B cell (primary cell): ENCODE data around the gene ISCU. TPM values are rescaled to one million over a fixed set of nuclear protein-coding genes. Genes with fewer than 3 reads are reported as not detected.
A peak's percentile ranks its signal among the peaks of the same experiment; 100 is the strongest.

Experiments
- ATAC-seq: fragments of 200-7000 bp; cut with Tn5 transposase; one replicate; pipeline ENCODE4 v1.10.0; 2021; ENCODE audit warnings: low read depth, mild to moderate bottlenecking, moderate number of reproducible peaks, moderate library complexity
- CTCF ChIA-PET: fragments of 350-600 bp; sonication (Branson Sonifier 250); formaldehyde crosslinking; loops from one replicate; lab custom pipeline; 2021; ENCODE audit warnings: antibody characterized with exemption, inconsistent platforms; lab: Charles Lee
- POLR2A ChIA-PET: fragments of 350-600 bp; sonication (Branson Sonifier 250); formaldehyde crosslinking; loops from one replicate; lab custom pipeline; 2021; ENCODE audit warnings: antibody characterized with exemption; lab: Charles Lee
- DNase-seq: peaks from one replicate; pipeline ENCODE4 v3.0.0; 2013
- H2AFZ ChIP-seq: 2 replicates; pipeline ENCODE4 v1.6.1; 2012; ENCODE audit warnings: mild to moderate bottlenecking, low read depth, low read length; ENCODE audit not compliant: insufficient read depth, poor library complexity, severe bottlenecking
- H3K27ac ChIP-seq, 2 donors: 1 replicate in 1 of 2; 2 replicates in 1 of 2; pipeline ENCODE4 v1.5.1; 2012 to 2013; ENCODE audit warnings: low read length in 2 of 2, mild to moderate bottlenecking in 2 of 2, moderate library complexity in 1 of 2
- H3K27me3 ChIP-seq, 4 experiments: fragments of 200-600 bp in 1 of 4; sonication (generic) in 1 of 4; replicated peaks in 1 of 4; 1 replicate in 2 of 4; 2 replicates in 2 of 4; pipeline versions ENCODE4 v1.6.1 to v1.7.0; 2013 to 2016; ENCODE audit warnings: low read length in 3 of 4, mild to moderate bottlenecking in 2 of 4, mixed read lengths in 1 of 4, moderate library complexity in 1 of 4; ENCODE audit not compliant: insufficient read depth in 4 of 4, control insufficient read depth in 3 of 4; ENCODE audit errors: control extremely low read depth in 1 of 4
- H3K36me3 ChIP-seq, 2 experiments: replicated peaks in 1 of 2; 1 replicate in 1 of 2; 2 replicates in 1 of 2; pipeline versions ENCODE4 v1.6.1 to v1.7.1; 2013; ENCODE audit warnings: low read length in 1 of 2; ENCODE audit not compliant: insufficient read depth in 2 of 2, control insufficient read depth in 1 of 2; ENCODE audit errors: control extremely low read depth in 1 of 2, extremely low read depth in 1 of 2
- H3K4me1 ChIP-seq, 2 donors: fragments of 200-600 bp in 1 of 2; sonication (generic) in 1 of 2; 1 replicate in 1 of 2; 2 replicates in 1 of 2; pipeline versions ENCODE4 v1.5.1 to v1.6.1; 2013 to 2017; ENCODE audit warnings: low read length in 2 of 2; ENCODE audit not compliant: control insufficient read depth in 2 of 2, insufficient read depth in 2 of 2
- H3K4me2 ChIP-seq: replicated peaks from 2 replicates; pipeline ENCODE3; 2012; ENCODE audit warnings: mild to moderate bottlenecking, low read depth, low read length; ENCODE audit not compliant: poor library complexity, severe bottlenecking
- H3K4me3 ChIP-seq, 5 experiments: fragments of 200-600 bp in 1 of 5; sonication (generic) in 1 of 5; 1 replicate in 3 of 5; 2 replicates in 2 of 5; pipeline versions ENCODE4 v1.5.1 to v1.7.0; 2011 to 2016; ENCODE audit warnings: low read length in 4 of 5, mild to moderate bottlenecking in 4 of 5, low read depth in 2 of 5, control low read depth in 1 of 5, moderate library complexity in 1 of 5; ENCODE audit not compliant: insufficient read depth in 1 of 5; ENCODE audit errors: control extremely low read depth in 1 of 5, extremely low read depth in 1 of 5
- H3K79me2 ChIP-seq: fragments of 200-600 bp; sonication (generic); one replicate; pipeline ENCODE4 v1.6.0; 2016; ENCODE audit warnings: low read length; ENCODE audit not compliant: control insufficient read depth, insufficient read depth
- H3K9ac ChIP-seq: fragments of 200-600 bp; sonication (generic); 2 replicates; pipeline ENCODE4 v1.6.1; 2017; ENCODE audit warnings: mild to moderate bottlenecking, low read length, moderate library complexity
- H3K9me3 ChIP-seq, 3 donors: one replicate each; pipeline versions ENCODE4 v1.6.1 to v1.7.1; 2013; ENCODE audit warnings: low read length in 2 of 3; ENCODE audit not compliant: control insufficient read depth in 2 of 3, insufficient read depth in 1 of 3; ENCODE audit errors: control extremely low read depth in 1 of 3
- H4K20me1 ChIP-seq: 2 replicates; pipeline ENCODE4 v1.6.0; 2012; ENCODE audit warnings: mild to moderate bottlenecking, low read length; ENCODE audit not compliant: insufficient read depth, control insufficient read depth, poor library complexity, severe bottlenecking
- H3K27ac Mint-ChIP-seq: one replicate; pipeline ENCODE4 v1.8.0; 2021; ENCODE audit warnings: mixed read lengths
- H3K27me3 Mint-ChIP-seq: one replicate; pipeline ENCODE4 v1.8.0; 2021; ENCODE audit warnings: mixed read lengths
- H3K4me1 Mint-ChIP-seq: one replicate; pipeline ENCODE4 v1.8.0; 2021; ENCODE audit warnings: mixed read lengths
- H3K4me3 Mint-ChIP-seq: one replicate; pipeline ENCODE4 v1.8.0; 2021; ENCODE audit warnings: mixed read lengths
- H3K9me3 Mint-ChIP-seq: one replicate; pipeline ENCODE4 v1.8.0; 2022; ENCODE audit warnings: mixed read lengths; ENCODE audit not compliant: insufficient read depth
- EZH2 ChIP-seq: IDR thresholded peaks from 2 replicates; pipeline ENCODE4 v1.6.1; 2012; ENCODE audit warnings: borderline replicate concordance, low read depth, mild to moderate bottlenecking, moderate library complexity, low read length; ENCODE audit not compliant: insufficient read depth, poor library complexity, severe bottlenecking
- WGBS: methylation state at CpG from one replicate; pipeline ENCODE4 v1.1.5; 2013; ENCODE audit warnings: missing lambda C conversion rate; ENCODE audit not compliant: insufficient coverage; 5-methylcytosine and 5-hydroxymethylcytosine counted together
- intact Hi-C: fragments of 100-400 bp; cut with micrococcal nuclease; formaldehyde crosslinking; loops from one replicate; pipeline ENCODE4 v1.10.0; 2022
- polyA plus RNA-seq: library from polyadenylated mRNA; depleted of rRNA; stranded (reverse); fragments of >200 nt; gene quantifications from 2 replicates; pipeline ENCODE4 v1.2.3, GENCODE V29; 2012
- total RNA-seq, 2 donors: library from RNA; stranded (reverse); fragments of 120-200 nt in 1 of 2; gene quantifications; 1 replicate in 1 of 2; 2 replicates in 1 of 2; pipeline versions ENCODE4 v1.2.3 to v1.2.4, GENCODE V29; 2013 to 2022
- TF ChIP-seq, protein P1 (sequence below): fragments of 200-600 bp; IDR thresholded peaks from one replicate; pipeline ENCODE4 v1.8.0; 2022; ENCODE audit warnings: antibody characterized with exemption, mild to moderate bottlenecking

The ISCU gene
- total and polyA plus RNA-seq, 2 donors (not counting 1 experiment from before 2014, with no cell fraction given), result 173 to 209 TPM

DNA sequence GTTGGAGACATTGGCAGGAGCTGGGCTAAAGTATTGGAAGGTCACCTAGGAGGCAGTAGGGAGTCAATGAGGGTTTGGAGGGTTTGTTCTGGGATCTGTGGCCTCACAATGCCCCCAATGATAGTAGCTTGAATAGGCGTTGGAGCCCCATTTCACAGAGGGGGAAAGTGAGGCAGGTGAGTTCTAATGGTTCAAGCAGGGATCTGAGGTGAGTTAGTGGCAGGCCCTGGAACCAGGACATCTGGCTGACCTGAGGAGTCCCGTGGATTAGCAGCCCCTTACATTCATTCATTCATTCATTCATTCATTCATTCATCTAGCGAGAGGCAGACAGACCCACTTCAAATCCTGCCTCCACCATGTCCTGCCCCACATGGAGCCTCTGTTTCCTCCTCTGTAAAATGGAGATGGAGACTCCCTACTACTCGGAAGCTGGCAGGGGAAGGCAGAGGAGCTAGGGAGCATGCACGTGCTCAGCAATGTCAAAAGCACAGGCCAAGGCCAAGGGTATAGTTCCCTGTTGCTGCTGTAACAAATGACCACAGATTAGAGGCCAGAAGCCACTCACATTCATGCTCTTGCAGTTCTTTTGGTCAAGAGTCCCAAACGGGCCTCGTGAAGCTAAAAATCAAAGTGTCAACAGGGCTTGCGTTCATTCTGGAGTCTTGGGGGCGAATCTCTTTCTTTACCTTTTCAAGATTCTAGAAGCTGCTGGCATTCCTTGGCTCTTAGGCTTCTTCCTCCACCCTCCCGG is 37.7 kb downstream of the ISCU start:
- Histone ChIP-seq H3K27me3 (no peaks in the 10 kb centered on the region), H3K9me3 (no peaks in the 10 kb centered on the region), H3K79me2 (no peaks in the 10 kb centered on the region), H2AFZ (no peak overlapping the region), H3K4me1 (no peaks in the 10 kb centered on the region), H3K27ac (no peak overlapping the region), H3K4me3 (no peak overlapping the region), H4K20me1 (no peaks in the 10 kb centered on the region), H3K4me2 (no peak overlapping the region), H3K36me3 (no peaks in the 10 kb centered on the region), H3K9ac (no peak overlapping the region)
- H3K4me1 Mint-ChIP-seq, result no peaks in the 10 kb centered on the region
- H3K27me3 Mint-ChIP-seq, result no peaks in the 10 kb centered on the region
- no peaks in the 10 kb centered on the region for H3K9me3 Mint-ChIP-seq
- ChIA-PET CTCF (interaction anchor here (1.0 kb wide), 1 partner anchor 18 kb away, joined by 3 read pairs; no protein-coding TSS in a partner anchor), POLR2A (no interaction called here)
- WGBS, result 88% methylated on average over 7 of the region's 10 CpGs
- intact Hi-C loops, result no loop called here
- TF ChIP-seq, protein P1, sequence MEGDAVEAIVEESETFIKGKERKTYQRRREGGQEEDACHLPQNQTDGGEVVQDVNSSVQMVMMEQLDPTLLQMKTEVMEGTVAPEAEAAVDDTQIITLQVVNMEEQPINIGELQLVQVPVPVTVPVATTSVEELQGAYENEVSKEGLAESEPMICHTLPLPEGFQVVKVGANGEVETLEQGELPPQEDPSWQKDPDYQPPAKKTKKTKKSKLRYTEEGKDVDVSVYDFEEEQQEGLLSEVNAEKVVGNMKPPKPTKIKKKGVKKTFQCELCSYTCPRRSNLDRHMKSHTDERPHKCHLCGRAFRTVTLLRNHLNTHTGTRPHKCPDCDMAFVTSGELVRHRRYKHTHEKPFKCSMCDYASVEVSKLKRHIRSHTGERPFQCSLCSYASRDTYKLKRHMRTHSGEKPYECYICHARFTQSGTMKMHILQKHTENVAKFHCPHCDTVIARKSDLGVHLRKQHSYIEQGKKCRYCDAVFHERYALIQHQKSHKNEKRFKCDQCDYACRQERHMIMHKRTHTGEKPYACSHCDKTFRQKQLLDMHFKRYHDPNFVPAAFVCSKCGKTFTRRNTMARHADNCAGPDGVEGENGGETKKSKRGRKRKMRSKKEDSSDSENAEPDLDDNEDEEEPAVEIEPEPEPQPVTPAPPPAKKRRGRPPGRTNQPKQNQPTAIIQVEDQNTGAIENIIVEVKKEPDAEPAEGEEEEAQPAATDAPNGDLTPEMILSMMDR, result no peak
- TF ChIP-seq EZH2, result no peak
- H3K4me3 Mint-ChIP-seq, result no peak overlapping the region
- DNase-seq (no peak), ATAC-seq (no peak)
- no peak overlapping the region for H3K27ac Mint-ChIP-seq

GRCh38 chr12:108600702-108601007 is 38.3 kb downstream of the ISCU start:
- H3K4me1 Mint-ChIP-seq, result no peaks in the 10 kb centered on the region
- no peak for ATAC-seq

More at GRCh38 chr12:108600702-108601007, 38.3 kb downstream of the ISCU start:
- no peak overlapping the region for H3K9ac ChIP-seq
- no peak overlapping the region for H3K4me2 ChIP-seq
- H2AFZ ChIP-seq, result no peak overlapping the region
- H3K27me3 ChIP-seq, result no peaks in the 10 kb centered on the region
- no peaks in the 10 kb centered on the region for H3K36me3 ChIP-seq
- intact Hi-C loops, result no loop called here
- CTCF ChIA-PET, result interaction anchor here (1.0 kb wide), 1 partner anchor 18 kb away, joined by 3 read pairs; no protein-coding TSS in a partner anchor
- Mint-ChIP-seq H3K9me3 (no peaks in the 10 kb centered on the region), H3K4me3 (no peak overlapping the region), H3K27me3 (no peaks in the 10 kb centered on the region), H3K27ac (peak overlapping the region; percentile 37)
- H3K9me3 ChIP-seq, result no peaks in the 10 kb centered on the region
- no peak overlapping the region for H3K4me3 ChIP-seq
- POLR2A ChIA-PET, result no interaction called here
- H4K20me1 ChIP-seq, result no peaks in the 10 kb centered on the region
- no peak for DNase-seq
- WGBS, result 79% methylated on average over 4 of the region's 4 CpGs
- TF ChIP-seq EZH2, result no peak
- TF ChIP-seq, protein P1, result no peak
- no peaks in the 10 kb centered on the region for H3K4me1 ChIP-seq
- no peaks in the 10 kb centered on the region for H3K79me2 ChIP-seq
- no peak overlapping the region for H3K27ac ChIP-seq
